ENCODE measurements around the gene MCCC1. TPM values are rescaled to one million over a fixed set of nuclear protein-coding genes. Genes with fewer than 3 reads are reported as not detected.

MCCC1 gene
- total RNA-seq, 2 donors from 2014 or later: 34.7 to 34.8 TPM

DNA sequence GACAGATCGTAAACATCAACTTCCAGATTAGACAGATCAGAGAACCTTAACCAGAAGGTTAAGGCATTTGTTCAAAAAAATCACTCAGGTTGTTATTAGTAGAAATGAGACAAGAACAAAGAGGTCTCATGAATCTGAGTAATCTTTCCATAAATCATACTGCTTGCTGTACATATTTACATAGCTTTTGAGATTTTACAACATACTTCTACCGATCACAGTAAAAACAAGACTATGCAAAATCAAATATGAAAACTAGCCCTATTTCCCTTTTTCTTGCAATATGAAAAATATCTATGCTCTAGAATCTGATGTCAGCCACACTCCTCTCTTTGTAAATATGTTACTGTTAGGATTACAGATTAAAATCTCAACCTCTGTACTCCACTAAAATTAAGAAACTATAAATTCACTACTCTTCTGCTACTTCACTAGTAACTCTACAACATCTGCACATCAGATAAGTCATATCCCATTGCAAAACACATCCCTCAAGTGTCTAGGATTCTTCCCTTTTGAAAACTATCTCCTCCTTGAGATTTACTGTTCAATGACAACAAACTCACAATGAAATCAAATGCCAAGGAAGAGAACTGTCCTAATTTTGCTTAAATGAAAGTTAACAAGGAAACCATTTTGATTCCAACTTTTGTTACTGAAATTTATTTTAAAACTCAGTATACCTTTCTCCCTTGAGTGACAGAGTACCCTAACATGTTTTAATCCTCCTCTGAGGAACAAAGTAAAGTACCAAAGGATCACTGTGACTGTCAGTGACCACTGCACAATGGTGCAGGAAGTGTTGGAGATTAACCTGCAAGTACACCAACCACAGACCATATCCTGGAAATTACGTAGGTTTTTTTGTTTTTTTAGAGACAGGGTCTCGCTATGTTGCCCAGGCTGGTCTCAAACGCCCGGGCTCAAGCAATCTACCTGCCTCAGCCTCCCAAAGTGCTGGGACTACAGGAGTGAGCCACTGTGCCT lies 131.8 kb downstream of the MCCC1 start:
- TF ChIP-seq, protein P1, sequence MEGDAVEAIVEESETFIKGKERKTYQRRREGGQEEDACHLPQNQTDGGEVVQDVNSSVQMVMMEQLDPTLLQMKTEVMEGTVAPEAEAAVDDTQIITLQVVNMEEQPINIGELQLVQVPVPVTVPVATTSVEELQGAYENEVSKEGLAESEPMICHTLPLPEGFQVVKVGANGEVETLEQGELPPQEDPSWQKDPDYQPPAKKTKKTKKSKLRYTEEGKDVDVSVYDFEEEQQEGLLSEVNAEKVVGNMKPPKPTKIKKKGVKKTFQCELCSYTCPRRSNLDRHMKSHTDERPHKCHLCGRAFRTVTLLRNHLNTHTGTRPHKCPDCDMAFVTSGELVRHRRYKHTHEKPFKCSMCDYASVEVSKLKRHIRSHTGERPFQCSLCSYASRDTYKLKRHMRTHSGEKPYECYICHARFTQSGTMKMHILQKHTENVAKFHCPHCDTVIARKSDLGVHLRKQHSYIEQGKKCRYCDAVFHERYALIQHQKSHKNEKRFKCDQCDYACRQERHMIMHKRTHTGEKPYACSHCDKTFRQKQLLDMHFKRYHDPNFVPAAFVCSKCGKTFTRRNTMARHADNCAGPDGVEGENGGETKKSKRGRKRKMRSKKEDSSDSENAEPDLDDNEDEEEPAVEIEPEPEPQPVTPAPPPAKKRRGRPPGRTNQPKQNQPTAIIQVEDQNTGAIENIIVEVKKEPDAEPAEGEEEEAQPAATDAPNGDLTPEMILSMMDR (conservative IDR thresholded peaks at IDR 0.05): no peak
- H3K4me3 Mint-ChIP-seq: no peak overlapping the region
- no peaks in the 10 kb centered on the region for H3K27me3 Mint-ChIP-seq (ENCODE audit: insufficient read depth)
- no peaks in the 10 kb centered on the region for H3K9me3 ChIP-seq (ENCODE audit: control insufficient read depth, low read length)
- H3K27ac ChIP-seq (ENCODE audit: low read depth, low read length): no peak overlapping the region
- peaks cover 12% of the 10 kb centered on the region for H3K4me1 Mint-ChIP-seq
- no peak for DNase-seq
- H3K9ac ChIP-seq (ENCODE audit: extremely low read depth, low read length, poor library complexity, severe bottlenecking): no peak overlapping the region
- H3K4me3 ChIP-seq (ENCODE audit: low read length): no peak overlapping the region
- H3K36me3 ChIP-seq (ENCODE audit: control insufficient read depth, insufficient read depth, low read length): peaks cover 27% of the 10 kb centered on the region
- no peaks in the 10 kb centered on the region for H3K4me1 ChIP-seq (ENCODE audit: control insufficient read depth, insufficient read depth, low read length)
- no peaks in the 10 kb centered on the region for H3K27me3 ChIP-seq (ENCODE audit: control insufficient read depth, insufficient read depth, low read length, poor library complexity, severe bottlenecking)
- H3K9me3 Mint-ChIP-seq: no peaks in the 10 kb centered on the region
- peaks cover 17% of the 10 kb centered on the region for H3K36me3 Mint-ChIP-seq (ENCODE audit: low read depth)
- WGBS, 2 experiments (ENCODE audit: insufficient coverage in 1 of 2, insufficient read length in 1 of 2): 94 to 95% methylated on average over 3 to 6 of the region's 6 CpGs
- no peak overlapping the region for H3K27ac Mint-ChIP-seq

DNA sequence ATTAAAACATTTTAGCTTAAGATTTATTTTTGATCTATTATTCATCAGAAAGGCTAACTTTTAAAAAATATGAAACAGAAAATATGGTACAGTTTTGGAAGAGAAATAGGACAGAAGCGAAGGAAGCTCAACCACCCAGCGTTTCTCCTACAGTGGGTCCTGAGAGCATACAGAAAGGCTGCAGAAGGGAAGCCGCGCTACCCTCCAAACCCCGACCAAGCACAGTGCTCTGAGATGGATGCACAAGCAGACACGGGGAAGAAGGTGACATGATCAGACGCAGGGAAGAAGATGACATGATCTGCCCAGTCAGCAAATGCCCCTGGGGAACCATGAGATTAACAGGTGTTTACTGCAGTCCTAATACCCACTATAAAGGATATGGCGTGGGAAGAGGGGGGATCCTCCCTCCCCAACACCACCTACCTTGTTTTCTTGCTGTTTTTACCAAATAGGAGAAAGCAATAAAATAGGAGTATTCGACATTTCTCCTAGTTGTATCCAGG lies 133.4 kb downstream of the MCCC1 start:
- peaks cover 21% of the 10 kb centered on the region for H3K36me3 Mint-ChIP-seq (ENCODE audit: low read depth)
- Histone ChIP-seq H3K27ac (ENCODE audit: low read depth, low read length) (no peak overlapping the region), H3K9me3 (ENCODE audit: control insufficient read depth, low read length) (no peaks in the 10 kb centered on the region), H3K9ac (ENCODE audit: extremely low read depth, low read length, poor library complexity, severe bottlenecking) (no peak overlapping the region), H3K36me3 (ENCODE audit: control insufficient read depth, insufficient read depth, low read length) (peaks cover 43% of the 10 kb centered on the region), H3K4me3 (ENCODE audit: low read length) (no peak overlapping the region), H3K4me1 (ENCODE audit: control insufficient read depth, insufficient read depth, low read length) (no peaks in the 10 kb centered on the region), H3K27me3 (ENCODE audit: control insufficient read depth, insufficient read depth, low read length, poor library complexity, severe bottlenecking) (no peaks in the 10 kb centered on the region)
- TF ChIP-seq, protein P1 (conservative IDR thresholded peaks at IDR 0.05): no peak
- 94 to 96% methylated on average over 7 to 9 of the region's 9 CpGs for WGBS, 2 experiments (ENCODE audit: insufficient coverage in 1 of 2, insufficient read length in 1 of 2)
- no peak overlapping the region for H3K27ac Mint-ChIP-seq
- no peak for DNase-seq
- H3K27me3 Mint-ChIP-seq (ENCODE audit: insufficient read depth): no peaks in the 10 kb centered on the region
- H3K9me3 Mint-ChIP-seq: no peaks in the 10 kb centered on the region
- H3K4me1 Mint-ChIP-seq: peaks cover 9% of the 10 kb centered on the region
- H3K4me3 Mint-ChIP-seq: no peak overlapping the region

Other genes with a start within 250 kb of the MCCC1 start
- gene DCUN1D1, start 119.0 kb downstream of the MCCC1 start, total RNA-seq: 10 to 100 TPM; 59.6 to 65.6 TPM
- gene LAMP3, start 63.2 kb upstream of the MCCC1 start, total RNA-seq: 1 to 10 TPM in 1 of 2 donors, under 1 TPM in 1; 0.55 to 1.1 TPM
- 10 to 100 TPM; 10.5 to 18.0 TPM for gene B3GNT5, start 153.8 kb upstream of the MCCC1 start, total RNA-seq

Measured in endodermal cell (in vitro differentiated cells).